ENCODE data around the gene NQO2.
"Not testable (repeated sequence)": the region's sequence is repeated elsewhere in the genome, so short reads cannot be mapped to it uniquely, and the experiment has no call there.

DNA sequence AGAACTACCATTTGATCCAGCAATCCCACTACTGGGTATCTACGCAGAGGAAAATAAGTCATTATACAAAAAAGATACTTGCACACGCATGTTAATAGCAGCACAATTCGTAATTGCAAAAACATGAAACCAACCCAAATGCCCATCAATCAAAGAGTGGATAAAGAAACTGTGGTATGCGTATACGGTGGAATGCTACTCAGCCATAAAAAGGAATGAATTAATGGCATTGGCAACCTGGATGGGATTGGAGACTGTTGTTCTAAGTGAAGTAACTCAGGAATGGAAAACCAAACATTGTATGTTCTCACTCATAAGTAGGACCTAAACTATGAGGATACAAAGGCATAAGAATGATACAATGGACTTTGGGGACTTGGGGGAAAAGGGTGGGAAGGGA, 27.0 kb upstream of the NQO2 start:
- TF ChIP-seq, protein P1, sequence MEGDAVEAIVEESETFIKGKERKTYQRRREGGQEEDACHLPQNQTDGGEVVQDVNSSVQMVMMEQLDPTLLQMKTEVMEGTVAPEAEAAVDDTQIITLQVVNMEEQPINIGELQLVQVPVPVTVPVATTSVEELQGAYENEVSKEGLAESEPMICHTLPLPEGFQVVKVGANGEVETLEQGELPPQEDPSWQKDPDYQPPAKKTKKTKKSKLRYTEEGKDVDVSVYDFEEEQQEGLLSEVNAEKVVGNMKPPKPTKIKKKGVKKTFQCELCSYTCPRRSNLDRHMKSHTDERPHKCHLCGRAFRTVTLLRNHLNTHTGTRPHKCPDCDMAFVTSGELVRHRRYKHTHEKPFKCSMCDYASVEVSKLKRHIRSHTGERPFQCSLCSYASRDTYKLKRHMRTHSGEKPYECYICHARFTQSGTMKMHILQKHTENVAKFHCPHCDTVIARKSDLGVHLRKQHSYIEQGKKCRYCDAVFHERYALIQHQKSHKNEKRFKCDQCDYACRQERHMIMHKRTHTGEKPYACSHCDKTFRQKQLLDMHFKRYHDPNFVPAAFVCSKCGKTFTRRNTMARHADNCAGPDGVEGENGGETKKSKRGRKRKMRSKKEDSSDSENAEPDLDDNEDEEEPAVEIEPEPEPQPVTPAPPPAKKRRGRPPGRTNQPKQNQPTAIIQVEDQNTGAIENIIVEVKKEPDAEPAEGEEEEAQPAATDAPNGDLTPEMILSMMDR (IDR thresholded peaks at IDR 0.05 in 8 of 11, conservative IDR thresholded peaks at IDR 0.05 in 3 of 11), result not testable (repeated sequence)
- not testable (repeated sequence) for TF ChIP-seq POLR2A (IDR thresholded peaks at IDR 0.05)
